Upper lobe of left lung (tissue), 6 donors: ENCODE data around the gene ACACB. TPM values are rescaled to one million over a fixed set of nuclear protein-coding genes. Genes with fewer than 3 reads are reported as not detected.

ENCODE experiments used
- ATAC-seq, 2 donors: fragments of 200-7000 bp; cut with Tn5 transposase; one replicate each; pipeline ENCODE4 v1.9.1; 2022; ENCODE audit warnings: mild to moderate bottlenecking in 2 of 2, moderate library complexity in 2 of 2; ENCODE audit not compliant: low FRiP score in 2 of 2
- DNase-seq, 2 donors: peaks; one replicate each; pipeline ENCODE4 v3.0.0-alpha.2; 2019 to 2020
- H3K27ac ChIP-seq, 4 donors: fragments of 200-600 bp; sonication (generic); one replicate each; pipeline ENCODE4 v1.5.1; 2016 to 2019
- H3K27me3 ChIP-seq, 4 donors: fragments of 200-600 bp; sonication (generic); one replicate each; pipeline ENCODE4 v1.5.1; 2017 to 2019
- H3K36me3 ChIP-seq, 4 donors: fragments of 200-600 bp; sonication (generic); one replicate each; pipeline ENCODE4 v1.5.1; 2016 to 2019
- H3K4me1 ChIP-seq, 4 donors: fragments of 200-600 bp; sonication (generic); one replicate each; pipeline ENCODE4 v1.5.1; 2018 to 2019
- H3K4me3 ChIP-seq, 4 donors: fragments of 200-600 bp; sonication (generic); one replicate each; pipeline ENCODE4 v1.5.1; 2017 to 2019; ENCODE audit warnings: mild to moderate bottlenecking in 2 of 4, moderate library complexity in 1 of 4
- H3K9me3 ChIP-seq, 4 donors: fragments of 200-600 bp; sonication (generic); one replicate each; pipeline ENCODE4 v1.5.1; 2018 to 2019
- EP300 ChIP-seq, 4 donors: sonication (generic); formaldehyde crosslinking; IDR thresholded peaks; one replicate each; pipeline ENCODE4 v1.5.1; 2017; ENCODE audit warnings: antibody characterized with exemption in 4 of 4, control low read depth in 2 of 4
- POLR2A ChIP-seq, 4 donors: fragments of 450-650 bp; IDR thresholded peaks; one replicate each; pipeline ENCODE4 v1.5.1; 2016 to 2017; ENCODE audit warnings: antibody characterized with exemption in 4 of 4, mild to moderate bottlenecking in 2 of 4
- POLR2AphosphoS5 ChIP-seq, 2 donors: sonication (generic); formaldehyde crosslinking; IDR thresholded peaks; one replicate each; pipeline ENCODE4 v1.5.1; 2017; ENCODE audit warnings: antibody characterized with exemption in 2 of 2
- WGBS, 2 donors: methylation state at CpG; one replicate each; pipeline ENCODE4 v1.1.5; 2017 to 2018; 5-methylcytosine and 5-hydroxymethylcytosine counted together
- total RNA-seq, 6 donors: library from RNA; depleted of rRNA in 4 of 6; stranded (reverse); fragments of >200 nt in 4 of 6; gene quantifications; one replicate each; pipeline versions ENCODE4 v1.1.0 to v1.2.1, GENCODE V29; 2016 to 2021
- TF ChIP-seq, protein P1 (sequence below), 6 experiments: fragments of 450-650 bp in 4 of 6; fragments of 200-600 bp in 2 of 6; sonication (generic) in 2 of 6; IDR thresholded peaks; one replicate each; pipeline ENCODE4 v1.5.1; 2016 to 2019; ENCODE audit warnings: antibody characterized with exemption in 6 of 6
- donor health status: DM: no; HTN: no; CAD: no; lungs with moderate emphysema.
- donor health status: DM: no; HTN: yes; CAD: no; lungs with severe emphysema.

The ACACB gene
- total RNA-seq, 6 donors from 2014 or later, result 26.3 to 202 (median 36.3) TPM

DNA sequence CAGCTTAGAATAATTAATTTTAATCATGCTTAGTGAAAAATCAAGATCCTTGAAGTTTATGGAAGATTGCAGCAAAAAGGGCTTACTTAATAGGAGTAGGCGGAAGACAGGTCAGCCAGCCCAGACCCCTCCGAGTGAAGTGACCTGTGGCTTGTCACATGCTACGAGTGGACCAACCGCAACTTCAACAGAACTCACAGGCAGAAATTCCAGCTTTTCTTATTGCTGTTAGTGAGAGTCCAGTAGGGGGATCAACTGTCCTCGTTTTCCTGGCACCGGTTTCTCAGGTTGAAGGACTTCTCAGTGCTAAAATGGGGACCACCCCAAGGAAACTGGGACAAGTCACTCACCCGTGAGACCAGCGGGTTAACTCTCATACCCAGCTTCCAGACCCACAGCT, 72.9 kb downstream of the ACACB start:
- WGBS, 2 donors, result 84 to 86% methylated on average over 8 of the region's 8 CpGs
- no peak for ATAC-seq
- no peak for TF ChIP-seq POLR2A (IDR thresholded peaks at IDR 0.05)
- TF ChIP-seq EP300 (IDR thresholded peaks at IDR 0.05), result no peak
- TF ChIP-seq, protein P1, sequence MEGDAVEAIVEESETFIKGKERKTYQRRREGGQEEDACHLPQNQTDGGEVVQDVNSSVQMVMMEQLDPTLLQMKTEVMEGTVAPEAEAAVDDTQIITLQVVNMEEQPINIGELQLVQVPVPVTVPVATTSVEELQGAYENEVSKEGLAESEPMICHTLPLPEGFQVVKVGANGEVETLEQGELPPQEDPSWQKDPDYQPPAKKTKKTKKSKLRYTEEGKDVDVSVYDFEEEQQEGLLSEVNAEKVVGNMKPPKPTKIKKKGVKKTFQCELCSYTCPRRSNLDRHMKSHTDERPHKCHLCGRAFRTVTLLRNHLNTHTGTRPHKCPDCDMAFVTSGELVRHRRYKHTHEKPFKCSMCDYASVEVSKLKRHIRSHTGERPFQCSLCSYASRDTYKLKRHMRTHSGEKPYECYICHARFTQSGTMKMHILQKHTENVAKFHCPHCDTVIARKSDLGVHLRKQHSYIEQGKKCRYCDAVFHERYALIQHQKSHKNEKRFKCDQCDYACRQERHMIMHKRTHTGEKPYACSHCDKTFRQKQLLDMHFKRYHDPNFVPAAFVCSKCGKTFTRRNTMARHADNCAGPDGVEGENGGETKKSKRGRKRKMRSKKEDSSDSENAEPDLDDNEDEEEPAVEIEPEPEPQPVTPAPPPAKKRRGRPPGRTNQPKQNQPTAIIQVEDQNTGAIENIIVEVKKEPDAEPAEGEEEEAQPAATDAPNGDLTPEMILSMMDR (IDR thresholded peaks at IDR 0.05), result no peak
- no peak for TF ChIP-seq POLR2AphosphoS5 (IDR thresholded peaks at IDR 0.05)

DNA sequence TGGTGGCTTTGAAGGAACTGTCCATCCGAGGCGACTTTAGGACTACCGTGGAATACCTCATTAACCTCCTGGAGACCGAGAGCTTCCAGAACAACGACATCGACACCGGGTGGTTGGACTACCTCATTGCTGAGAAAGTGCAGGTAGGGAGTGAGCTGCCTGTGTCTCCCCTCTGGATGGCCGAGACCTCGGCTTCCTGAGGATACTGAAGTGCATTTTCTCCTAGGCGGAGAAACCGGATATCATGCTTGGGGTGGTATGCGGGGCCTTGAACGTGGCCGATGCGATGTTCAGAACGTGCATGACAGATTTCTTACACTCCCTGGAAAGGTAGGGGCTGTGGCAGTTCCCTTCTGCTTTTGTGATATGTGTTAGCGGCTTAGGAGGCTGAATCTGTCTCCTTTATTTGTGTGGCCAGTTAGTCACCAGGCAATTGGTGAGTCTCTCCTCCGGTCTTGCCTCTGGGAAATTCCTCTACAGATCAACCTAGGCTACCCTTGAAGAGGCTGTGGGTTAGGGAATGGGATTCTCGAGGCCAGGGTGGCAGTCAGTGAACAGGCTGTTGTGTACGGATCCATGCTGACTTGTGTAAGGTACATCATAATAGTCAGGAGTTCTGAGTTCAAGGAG, 75.3 kb downstream of the ACACB start:
- Histone ChIP-seq H3K9me3 (no peaks in the 10 kb centered on the region), H3K36me3 (peaks cover 11 to 90% (median 53%) of the 10 kb centered on the region in 4 donors), H3K27ac (no peak overlapping the region), H3K4me3 (no peak overlapping the region), H3K4me1 (no peaks in the 10 kb centered on the region), H3K27me3 (no peaks in the 10 kb centered on the region)
- no peak for DNase-seq
- ATAC-seq, result no peak
- 93 to 96% methylated on average over 20 of the region's 20 CpGs for WGBS, 2 donors
- TF ChIP-seq POLR2AphosphoS5 (IDR thresholded peaks at IDR 0.05) (no peak), EP300 (IDR thresholded peaks at IDR 0.05) (no peak), POLR2A (IDR thresholded peaks at IDR 0.05) (no peak)
- TF ChIP-seq, protein P1 (IDR thresholded peaks at IDR 0.05), result no peak

More for the DNA sequence above, 72.9 kb downstream of the ACACB start:
- H3K27ac ChIP-seq, result no peak overlapping the region
- no peaks in the 10 kb centered on the region for H3K9me3 ChIP-seq
- H3K36me3 ChIP-seq, result peaks cover 13 to 92% (median 49%) of the 10 kb centered on the region in 4 donors
- H3K27me3 ChIP-seq, result no peaks in the 10 kb centered on the region
- H3K4me3 ChIP-seq, result no peak overlapping the region
- no peaks in the 10 kb centered on the region for H3K4me1 ChIP-seq
- DNase-seq, result no peak

DNA sequence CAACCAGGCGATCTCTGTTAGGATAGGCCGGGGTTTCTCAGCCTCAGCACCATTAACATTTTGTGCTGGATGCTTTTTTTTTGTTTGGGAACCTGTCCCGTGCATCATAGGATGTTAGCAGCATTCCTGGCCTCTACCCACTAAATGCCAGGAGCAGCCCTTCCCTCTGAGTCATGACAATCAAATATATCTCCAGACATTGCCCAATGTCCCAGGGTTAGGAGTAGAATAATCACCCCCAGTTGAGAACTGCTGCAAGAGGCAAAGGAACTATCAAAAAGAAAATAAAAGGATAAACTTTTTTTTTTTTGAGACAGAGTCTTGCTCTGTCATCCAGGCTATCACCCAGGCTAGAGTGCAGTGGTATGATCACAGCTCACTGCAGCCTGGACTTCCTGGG, 76.0 kb downstream of the ACACB start:
- ATAC-seq, result no peak
- Histone ChIP-seq H3K36me3 (peaks cover 11 to 90% (median 57%) of the 10 kb centered on the region in 4 donors), H3K4me3 (no peak overlapping the region), H3K27ac (no peak overlapping the region), H3K4me1 (no peaks in the 10 kb centered on the region), H3K27me3 (no peaks in the 10 kb centered on the region), H3K9me3 (no peaks in the 10 kb centered on the region)
- 83 to 95% methylated on average over 3 of the region's 3 CpGs for whole genome bisulfite sequencing, 2 donors
- DNase-seq, result no peak
- TF ChIP-seq, protein P1 (IDR thresholded peaks at IDR 0.05), result no peak
- TF ChIP-seq EP300 (IDR thresholded peaks at IDR 0.05) (no peak), POLR2A (IDR thresholded peaks at IDR 0.05) (no peak), POLR2AphosphoS5 (IDR thresholded peaks at IDR 0.05) (no peak)

DNA sequence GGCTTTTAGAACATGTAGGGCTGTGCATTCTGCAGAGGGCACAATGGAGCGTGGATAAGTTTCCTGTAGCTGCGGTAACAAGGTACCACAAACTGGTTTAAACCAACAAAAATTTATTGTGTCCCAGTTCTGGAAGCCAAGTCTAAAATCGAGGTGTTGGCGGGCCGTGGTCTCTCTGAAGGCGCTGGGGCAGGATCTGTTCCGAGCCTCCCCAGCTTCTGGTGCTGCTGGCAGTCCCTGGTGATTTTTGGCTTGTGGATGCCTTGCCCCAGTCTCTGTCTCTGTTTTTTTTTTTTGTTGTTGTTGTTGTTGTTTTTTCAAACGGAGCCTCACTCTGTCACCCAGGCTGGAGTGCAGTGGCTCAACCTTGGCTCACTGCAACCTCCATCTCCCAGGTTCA, 77.5 kb downstream of the ACACB start:
- no peaks in the 10 kb centered on the region for H3K27me3 ChIP-seq
- H3K4me1 ChIP-seq, result no peaks in the 10 kb centered on the region
- no peak overlapping the region for H3K4me3 ChIP-seq
- H3K9me3 ChIP-seq, result no peaks in the 10 kb centered on the region
- H3K36me3 ChIP-seq, result peaks cover 4 to 93% (median 59%) of the 10 kb centered on the region in 4 donors
- DNase-seq, result no peak
- no peak for ATAC-seq
- H3K27ac ChIP-seq, result no peak overlapping the region
- TF ChIP-seq, protein P1 (IDR thresholded peaks at IDR 0.05), result no peak
- TF ChIP-seq EP300 (IDR thresholded peaks at IDR 0.05), result no peak
- WGBS, 2 donors, result 94 to 95% methylated on average over 8 of the region's 8 CpGs

DNA sequence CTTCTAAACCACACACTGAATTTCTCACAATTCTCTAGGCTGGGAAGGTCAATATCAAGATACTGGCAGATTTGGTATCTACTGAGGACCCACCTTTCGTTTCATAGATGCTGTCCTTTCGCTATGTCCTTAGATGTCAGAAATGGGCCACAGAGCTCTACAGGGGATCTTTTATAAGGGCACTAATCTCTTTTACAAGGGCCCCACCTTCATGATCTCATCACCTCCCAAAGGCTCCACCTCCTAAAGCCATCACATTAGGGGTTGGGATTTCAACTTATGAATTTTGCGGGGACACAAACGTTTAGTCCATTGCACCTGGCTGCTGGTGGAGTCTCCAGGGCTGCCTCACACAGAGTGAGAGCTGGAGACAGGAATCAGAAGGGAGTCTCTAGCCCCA, 79.9 kb downstream of the ACACB start:
- H3K36me3 ChIP-seq, result peaks cover 4 to 95% (median 54%) of the 10 kb centered on the region in 4 donors
- 95 to 100% methylated on average over 4 of the region's 4 CpGs for WGBS, 2 donors

More for the DNA sequence above, 79.9 kb downstream of the ACACB start:
- H3K4me1 ChIP-seq, result no peaks in the 10 kb centered on the region
- TF ChIP-seq, protein P1 (IDR thresholded peaks at IDR 0.05), result no peak
- no peak for TF ChIP-seq EP300 (IDR thresholded peaks at IDR 0.05)
- no peak for TF ChIP-seq POLR2A (IDR thresholded peaks at IDR 0.05)
- TF ChIP-seq POLR2AphosphoS5 (IDR thresholded peaks at IDR 0.05), result no peak
- no peak overlapping the region for H3K27ac ChIP-seq
- no peaks in the 10 kb centered on the region for H3K9me3 ChIP-seq
- ATAC-seq, result no peak
- no peaks in the 10 kb centered on the region for H3K27me3 ChIP-seq
- H3K4me3 ChIP-seq, result no peak overlapping the region
- DNase-seq, result no peak
